Effector memory CD4-positive, alpha-beta T cell (primary cell): ENCODE results near the gene CEP44.
"Not testable (repeated sequence)": the region's sequence is repeated elsewhere in the genome, so short reads cannot be mapped to it uniquely, and the experiment has no call there.

Experiments used
- DNase-seq, 3 donors: peaks; one replicate each; pipeline ENCODE4 v3.0.0-alpha.2; 2020
- H3K27ac ChIP-seq: 2 replicates; pipeline ENCODE4 v1.7.0; 2013; ENCODE audit warnings: mild to moderate bottlenecking, low read length, moderate library complexity; ENCODE audit not compliant: insufficient read depth, poor library complexity, severe bottlenecking
- H3K27me3 ChIP-seq: replicated peaks from 2 replicates; pipeline ENCODE4 v1.7.0; 2013; ENCODE audit warnings: mild to moderate bottlenecking, low read length; ENCODE audit not compliant: insufficient read depth, control insufficient read depth, poor library complexity, severe bottlenecking
- H3K36me3 ChIP-seq: 2 replicates; pipeline ENCODE4 v1.7.0; 2013; ENCODE audit warnings: mild to moderate bottlenecking, low read length, moderate library complexity; ENCODE audit not compliant: control insufficient read depth, insufficient read depth
- H3K4me1 ChIP-seq: 2 replicates; pipeline ENCODE4 v1.7.0; 2013; ENCODE audit warnings: low read length, mild to moderate bottlenecking; ENCODE audit not compliant: control insufficient read depth, insufficient read depth, poor library complexity, severe bottlenecking
- H3K4me3 ChIP-seq: 2 replicates; pipeline ENCODE4 v1.7.0; 2013; ENCODE audit warnings: low read length, low read depth, mild to moderate bottlenecking; ENCODE audit not compliant: insufficient read depth, poor library complexity, severe bottlenecking
- H3K9me3 ChIP-seq: 2 replicates; pipeline ENCODE4 v1.7.0; 2013; ENCODE audit warnings: mild to moderate bottlenecking, low read length, moderate library complexity; ENCODE audit not compliant: control insufficient read depth

Gene CEP44

GRCh38 chr4:174294641-174295040 lies 10.9 kb downstream of the CEP44 start:
- not testable (repeated sequence) for H3K9me3 ChIP-seq, H3K4me1 ChIP-seq, DNase-seq, H3K4me3 ChIP-seq, H3K36me3 ChIP-seq, H3K27ac ChIP-seq, H3K27me3 ChIP-seq

- H3K9me3 ChIP-seq, result not testable (repeated sequence)
Observed at GRCh38 chr4:174295142-174295541, 11.4 kb downstream of the CEP44 start.

GRCh38 chr4:174303687-174304086 lies 20.0 kb downstream of the CEP44 start:
- DNase-seq, result no peak
- no peaks in the 10 kb centered on the region for H3K27me3 ChIP-seq
- H3K4me1 ChIP-seq, result no peaks in the 10 kb centered on the region
- H3K4me3 ChIP-seq, result no peak overlapping the region
- no peaks in the 10 kb centered on the region for H3K9me3 ChIP-seq
- peaks cover 21% of the 10 kb centered on the region for H3K36me3 ChIP-seq
- no peak overlapping the region for H3K27ac ChIP-seq

More at GRCh38 chr4:174295142-174295541, 11.4 kb downstream of the CEP44 start:
- H3K27ac ChIP-seq, H3K4me3 ChIP-seq, H3K36me3 ChIP-seq, H3K4me1 ChIP-seq, DNase-seq, H3K27me3 ChIP-seq: not testable (repeated sequence)

DNA sequence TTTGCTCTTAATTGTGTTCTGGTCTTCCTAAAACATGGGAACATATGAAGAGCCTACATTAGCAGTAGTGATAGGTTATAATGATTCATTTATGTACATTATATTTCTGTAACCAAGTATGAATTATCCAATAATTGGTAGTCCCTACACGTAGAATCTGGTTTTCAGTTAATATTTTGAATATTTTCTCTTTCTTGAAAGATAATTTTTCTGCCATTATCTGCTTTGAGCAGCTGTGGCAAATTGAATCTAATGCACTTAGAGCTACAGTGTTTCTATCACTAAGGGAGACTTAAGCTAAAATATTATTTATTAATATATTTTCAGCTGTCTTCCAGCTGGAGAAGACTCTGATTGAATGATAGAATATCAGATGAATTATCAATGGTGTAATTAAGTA lies 21.0 kb downstream of the CEP44 start:
- Histone ChIP-seq H3K27me3 (no peaks in the 10 kb centered on the region), H3K9me3 (no peaks in the 10 kb centered on the region), H3K4me3 (no peak overlapping the region), H3K36me3 (peaks cover 21% of the 10 kb centered on the region), H3K27ac (no peak overlapping the region), H3K4me1 (no peaks in the 10 kb centered on the region)
- no peak for DNase-seq

GRCh38 chr4:174305961-174306360 lies 22.2 kb downstream of the CEP44 start:
- no peaks in the 10 kb centered on the region for H3K27me3 ChIP-seq

GRCh38 chr4:174307694-174308093 lies 24.0 kb downstream of the CEP44 start:
- Histone ChIP-seq H3K36me3 (peaks cover 28% of the 10 kb centered on the region), H3K4me3 (no peak overlapping the region), H3K27me3 (no peaks in the 10 kb centered on the region), H3K27ac (no peak overlapping the region), H3K4me1 (no peaks in the 10 kb centered on the region), H3K9me3 (no peaks in the 10 kb centered on the region)
- DNase-seq, result no peak

More at GRCh38 chr4:174305961-174306360, 22.2 kb downstream of the CEP44 start:
- H3K36me3 ChIP-seq, result peaks cover 21% of the 10 kb centered on the region
- H3K4me1 ChIP-seq, result no peaks in the 10 kb centered on the region
- no peak overlapping the region for H3K4me3 ChIP-seq
- no peaks in the 10 kb centered on the region for H3K9me3 ChIP-seq
- DNase-seq, result no peak
- no peak overlapping the region for H3K27ac ChIP-seq

DNA sequence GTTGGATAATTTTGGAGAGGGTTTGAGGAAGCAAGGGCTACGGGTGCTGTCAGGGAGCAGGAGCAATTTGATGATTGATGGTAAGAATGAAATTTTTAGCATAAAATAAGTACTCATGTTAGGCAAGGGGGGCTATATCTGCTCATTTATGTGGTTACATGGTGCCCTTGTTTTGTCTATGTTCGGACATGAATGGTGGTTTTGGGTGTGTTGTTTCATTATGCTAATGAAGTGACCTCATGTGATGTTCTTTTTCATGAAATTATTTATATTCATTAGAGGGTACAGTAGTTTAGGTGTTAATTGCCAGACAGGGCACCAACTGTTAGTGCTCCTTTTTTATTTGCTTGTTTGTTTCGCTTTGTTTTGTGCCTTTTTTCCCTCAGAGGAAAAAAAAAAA lies 29.3 kb downstream of the CEP44 start:
- Histone ChIP-seq H3K27me3 (no peaks in the 10 kb centered on the region), H3K4me3 (no peak overlapping the region), H3K36me3 (peaks cover 22% of the 10 kb centered on the region), H3K27ac (no peak overlapping the region), H3K4me1 (no peaks in the 10 kb centered on the region), H3K9me3 (no peaks in the 10 kb centered on the region)
- DNase-seq, result no peak

GRCh38 chr4:174314274-174314673 lies 30.6 kb downstream of the CEP44 start:
- Histone ChIP-seq H3K27ac (no peak overlapping the region), H3K9me3 (no peaks in the 10 kb centered on the region), H3K4me1 (no peaks in the 10 kb centered on the region), H3K27me3 (no peaks in the 10 kb centered on the region), H3K36me3 (peaks cover 22% of the 10 kb centered on the region), H3K4me3 (no peak overlapping the region)
- DNase-seq, result no peak

DNA sequence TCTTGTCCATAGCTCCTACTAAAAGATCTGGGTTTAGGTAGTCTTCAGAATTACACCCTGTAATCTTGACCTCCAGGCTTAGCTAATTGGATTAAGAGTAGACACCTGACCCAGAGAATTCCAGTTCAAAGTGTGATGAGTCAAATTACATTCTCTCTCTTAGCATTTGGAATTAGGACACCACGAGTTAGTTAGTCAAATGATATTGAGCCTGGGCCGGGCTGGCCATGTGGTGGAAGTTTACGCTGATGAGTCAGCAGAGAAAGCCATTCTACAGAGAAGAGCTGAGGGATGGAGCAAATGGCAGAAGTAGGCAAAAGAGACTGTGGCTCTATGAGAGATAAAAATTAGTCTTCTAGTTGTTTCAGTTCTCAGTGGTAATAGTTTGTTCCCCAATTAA lies 31.1 kb downstream of the CEP44 start:
- no peak overlapping the region for H3K4me3 ChIP-seq
- no peak overlapping the region for H3K27ac ChIP-seq
- DNase-seq, result no peak
- H3K36me3 ChIP-seq, result peaks cover 22% of the 10 kb centered on the region
- H3K27me3 ChIP-seq, result no peaks in the 10 kb centered on the region
- H3K9me3 ChIP-seq, result no peaks in the 10 kb centered on the region
- no peaks in the 10 kb centered on the region for H3K4me1 ChIP-seq

GRCh38 chr4:174316546-174316945 lies 32.8 kb downstream of the CEP44 start:
- peaks cover 20% of the 10 kb centered on the region for H3K36me3 ChIP-seq
- no peaks in the 10 kb centered on the region for H3K4me1 ChIP-seq
- no peaks in the 10 kb centered on the region for H3K27me3 ChIP-seq
- H3K27ac ChIP-seq, result no peak overlapping the region
- DNase-seq, result no peak
- no peak overlapping the region for H3K4me3 ChIP-seq
- H3K9me3 ChIP-seq, result no peaks in the 10 kb centered on the region

DNA sequence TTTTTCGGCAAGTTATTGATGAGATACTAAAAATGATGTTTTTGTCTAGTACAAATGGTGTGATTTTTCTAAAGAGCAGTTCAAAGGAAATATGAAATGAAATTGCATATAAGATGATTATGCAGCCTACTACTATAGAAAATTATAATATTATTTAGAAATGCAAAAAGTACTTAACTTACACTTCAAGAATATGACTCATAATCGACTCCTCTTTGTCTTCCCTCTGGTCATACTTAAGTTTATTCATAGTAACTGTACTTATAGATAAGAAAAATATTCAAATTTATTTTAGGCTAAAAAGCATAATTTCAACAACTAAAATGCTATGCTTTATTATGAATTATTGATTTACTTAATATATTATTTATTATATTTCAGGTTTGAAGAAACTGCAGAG lies 33.2 kb downstream of the CEP44 start:
- no peaks in the 10 kb centered on the region for H3K4me1 ChIP-seq
- H3K4me3 ChIP-seq, result no peak overlapping the region
- DNase-seq, result no peak
- no peak overlapping the region for H3K27ac ChIP-seq
- no peaks in the 10 kb centered on the region for H3K27me3 ChIP-seq
- peaks cover 16% of the 10 kb centered on the region for H3K36me3 ChIP-seq
- no peaks in the 10 kb centered on the region for H3K9me3 ChIP-seq
